HepG2 (cell line): ENCODE results near the gene STX4. TPM values are rescaled to one million over a fixed set of nuclear protein-coding genes. Genes with fewer than 3 reads are reported as not detected.

Source experiments
- MXD4 ChIP-seq: IDR thresholded peaks from 2 replicates; pipeline ENCODE4 v1.6.1; 2016; ENCODE audit warnings: mild to moderate bottlenecking, missing biosample characterization, missing genetic modification reagents
- RFXAP ChIP-seq: sonication (generic); formaldehyde crosslinking; IDR thresholded peaks from 2 replicates; pipeline ENCODE4 v1.4.0; 2020; ENCODE audit warnings: missing genetic modification reagents, borderline replicate concordance
- SAFB2 ChIP-seq: sonication (generic); formaldehyde crosslinking; IDR thresholded peaks from 2 replicates; pipeline ENCODE4 v1.5.1; 2020; ENCODE audit warnings: missing genetic modification reagents, low read depth, mild to moderate bottlenecking, borderline replicate concordance
- SMAD3 ChIP-seq: sonication (generic); formaldehyde crosslinking; IDR thresholded peaks from 2 replicates; pipeline ENCODE4 v1.4.0; 2020; ENCODE audit warnings: missing genetic modification reagents
- TBL1XR1 ChIP-seq: fragments of 150-350 bp; IDR thresholded peaks from 2 replicates; pipeline ENCODE4 v1.6.1; 2014; ENCODE audit warnings: borderline replicate concordance, low read length; ENCODE audit not compliant: partially characterized antibody
- THAP11 ChIP-seq: IDR thresholded peaks from 2 replicates; pipeline ENCODE4 v1.6.1; 2016; ENCODE audit warnings: missing biosample characterization, missing genetic modification reagents
- ZNF205 ChIP-seq: IDR thresholded peaks from 2 replicates; pipeline ENCODE4 v1.6.1; 2018; ENCODE audit warnings: missing biosample characterization, missing genetic modification reagents
- ZNF747 ChIP-seq: sonication (generic); formaldehyde crosslinking; IDR thresholded peaks from 2 replicates; pipeline ENCODE4 v1.8.1; 2023; ENCODE audit warnings: missing genetic modification reagents, mild to moderate bottlenecking, borderline replicate concordance
- polyA plus RNA-seq, 8 experiments: library from polyadenylated mRNA; depleted of rRNA in 3 of 8; stranded (reverse) in 7 of 8; unstranded in 1 of 8; fragments of >200 nt; fragmentation: Illumina TruSeq in 4 of 8; extraction: Trizol in 4 of 8; gene quantifications; 2 replicates each; pipeline versions ENCODE4 v1.2.1 to v1.2.3, GENCODE V29; 2011 to 2016; ENCODE audit warnings: low read depth in 4 of 8, missing spikeins in 1 of 8, mixed read lengths in 1 of 8; ENCODE audit not compliant: insufficient read depth in 1 of 8
- total RNA-seq, 5 experiments: library from RNA; depleted of rRNA; stranded (reverse); fragments of >200 nt; fragmentation: Illumina TruSeq; extraction: Trizol; gene quantifications; 2 replicates each; pipeline ENCODE4 v1.2.3, GENCODE V29; 2016; ENCODE audit warnings: low read depth in 1 of 5
- TF ChIP-seq, protein P1 (sequence below): sonication (generic); formaldehyde crosslinking; IDR thresholded peaks from 2 replicates; pipeline ENCODE4 v1.4.0; 2020; ENCODE audit warnings: mild to moderate bottlenecking, missing genetic modification reagents
- TF ChIP-seq, protein P2 (sequence below): sonication (generic); formaldehyde crosslinking; IDR thresholded peaks from 2 replicates; pipeline ENCODE4 v1.5.0; 2020; ENCODE audit warnings: missing genetic modification reagents, mild to moderate bottlenecking, borderline replicate concordance

Gene STX4
- total and polyA plus RNA-seq, 2 of the 13 experiments (the other 11 are each of a cell fraction or from before 2014, with no cell fraction given), result 29.2 to 34.6 TPM

DNA sequence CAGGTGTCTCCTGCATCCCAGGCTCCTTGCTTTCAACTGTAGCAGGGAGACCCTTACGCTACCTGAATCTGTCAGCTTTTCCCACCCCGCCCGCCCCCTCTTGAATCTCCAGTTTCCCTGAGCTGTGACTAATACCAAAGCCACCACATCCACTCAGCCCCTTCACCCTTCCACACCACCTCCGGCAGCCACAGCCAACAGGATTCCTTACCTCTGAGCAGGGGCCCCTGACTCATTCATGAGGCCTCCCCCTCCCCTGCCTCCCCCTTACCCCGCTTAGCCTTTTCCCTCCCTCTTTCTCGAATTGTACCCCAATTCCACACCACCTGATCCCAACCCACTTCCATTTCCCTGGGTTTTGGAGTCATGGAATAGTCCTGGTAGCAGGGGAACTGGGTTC, 25.2 kb upstream of the STX4 start (continued):
- TF ChIP-seq, protein P1, sequence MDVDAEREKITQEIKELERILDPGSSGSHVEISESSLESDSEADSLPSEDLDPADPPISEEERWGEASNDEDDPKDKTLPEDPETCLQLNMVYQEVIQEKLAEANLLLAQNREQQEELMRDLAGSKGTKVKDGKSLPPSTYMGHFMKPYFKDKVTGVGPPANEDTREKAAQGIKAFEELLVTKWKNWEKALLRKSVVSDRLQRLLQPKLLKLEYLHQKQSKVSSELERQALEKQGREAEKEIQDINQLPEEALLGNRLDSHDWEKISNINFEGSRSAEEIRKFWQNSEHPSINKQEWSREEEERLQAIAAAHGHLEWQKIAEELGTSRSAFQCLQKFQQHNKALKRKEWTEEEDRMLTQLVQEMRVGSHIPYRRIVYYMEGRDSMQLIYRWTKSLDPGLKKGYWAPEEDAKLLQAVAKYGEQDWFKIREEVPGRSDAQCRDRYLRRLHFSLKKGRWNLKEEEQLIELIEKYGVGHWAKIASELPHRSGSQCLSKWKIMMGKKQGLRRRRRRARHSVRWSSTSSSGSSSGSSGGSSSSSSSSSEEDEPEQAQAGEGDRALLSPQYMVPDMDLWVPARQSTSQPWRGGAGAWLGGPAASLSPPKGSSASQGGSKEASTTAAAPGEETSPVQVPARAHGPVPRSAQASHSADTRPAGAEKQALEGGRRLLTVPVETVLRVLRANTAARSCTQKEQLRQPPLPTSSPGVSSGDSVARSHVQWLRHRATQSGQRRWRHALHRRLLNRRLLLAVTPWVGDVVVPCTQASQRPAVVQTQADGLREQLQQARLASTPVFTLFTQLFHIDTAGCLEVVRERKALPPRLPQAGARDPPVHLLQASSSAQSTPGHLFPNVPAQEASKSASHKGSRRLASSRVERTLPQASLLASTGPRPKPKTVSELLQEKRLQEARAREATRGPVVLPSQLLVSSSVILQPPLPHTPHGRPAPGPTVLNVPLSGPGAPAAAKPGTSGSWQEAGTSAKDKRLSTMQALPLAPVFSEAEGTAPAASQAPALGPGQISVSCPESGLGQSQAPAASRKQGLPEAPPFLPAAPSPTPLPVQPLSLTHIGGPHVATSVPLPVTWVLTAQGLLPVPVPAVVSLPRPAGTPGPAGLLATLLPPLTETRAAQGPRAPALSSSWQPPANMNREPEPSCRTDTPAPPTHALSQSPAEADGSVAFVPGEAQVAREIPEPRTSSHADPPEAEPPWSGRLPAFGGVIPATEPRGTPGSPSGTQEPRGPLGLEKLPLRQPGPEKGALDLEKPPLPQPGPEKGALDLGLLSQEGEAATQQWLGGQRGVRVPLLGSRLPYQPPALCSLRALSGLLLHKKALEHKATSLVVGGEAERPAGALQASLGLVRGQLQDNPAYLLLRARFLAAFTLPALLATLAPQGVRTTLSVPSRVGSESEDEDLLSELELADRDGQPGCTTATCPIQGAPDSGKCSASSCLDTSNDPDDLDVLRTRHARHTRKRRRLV (CRISPR knock-in tag), result no peak
- TF ChIP-seq SAFB2 (no peak), MXD4 (no peak), ZNF747 (CRISPR knock-in tag) (no peak), SMAD3 (CRISPR knock-in tag) (no peak), TBL1XR1 (no peak), ZNF205 (CRISPR knock-in tag) (no peak), RFXAP (CRISPR knock-in tag) (no peak), THAP11 (no peak)
- TF ChIP-seq, protein P2, sequence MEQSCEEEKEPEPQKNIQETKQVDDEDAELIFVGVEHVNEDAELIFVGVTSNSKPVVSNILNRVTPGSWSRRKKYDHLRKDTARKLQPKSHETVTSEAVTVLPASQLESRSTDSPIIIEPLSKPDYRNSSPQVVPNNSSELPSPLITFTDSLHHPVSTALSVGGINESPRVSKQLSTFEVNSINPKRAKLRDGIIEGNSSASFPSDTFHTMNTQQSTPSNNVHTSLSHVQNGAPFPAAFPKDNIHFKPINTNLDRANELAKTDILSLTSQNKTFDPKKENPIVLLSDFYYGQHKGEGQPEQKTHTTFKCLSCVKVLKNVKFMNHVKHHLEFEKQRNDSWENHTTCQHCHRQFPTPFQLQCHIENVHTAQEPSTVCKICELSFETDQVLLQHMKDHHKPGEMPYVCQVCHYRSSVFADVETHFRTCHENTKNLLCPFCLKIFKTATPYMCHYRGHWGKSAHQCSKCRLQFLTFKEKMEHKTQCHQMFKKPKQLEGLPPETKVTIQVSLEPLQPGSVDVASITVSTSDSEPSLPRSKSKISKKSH (CRISPR knock-in tag), result no peak
